SK-N-MC (cell line): Measurements from ENCODE around the gene LPCAT2.

Experiments used
- DNase-seq: peaks from one replicate; pipeline ENCODE4 v3.0.0-alpha.2; 2011; ENCODE audit warnings: low read depth, low spot score
- H3K27ac ChIP-seq: fragments of 200-600 bp; sonication (generic); 2 replicates; pipeline ENCODE4 v1.5.1; 2016; ENCODE audit warnings: mixed run types
- H3K36me3 ChIP-seq: fragments of 200-600 bp; sonication (generic); 2 replicates; pipeline ENCODE4 v1.6.1; 2017; ENCODE audit warnings: antibody characterized with exemption, low read length, mixed read lengths; ENCODE audit not compliant: insufficient read depth
- H3K4me3 ChIP-seq: fragments of 200-600 bp; sonication (generic); 2 replicates; pipeline ENCODE4 v1.5.1; 2016
- H3K9ac ChIP-seq: fragments of 200-600 bp; sonication (generic); 2 replicates; pipeline ENCODE4 v1.8.0; 2017; ENCODE audit warnings: mixed run types, mixed read lengths; ENCODE audit not compliant: insufficient read length
- H3K9me3 ChIP-seq: fragments of 200-600 bp; sonication (generic); 2 replicates; pipeline ENCODE4 v1.6.1; 2017; ENCODE audit warnings: low read depth, mild to moderate bottlenecking, antibody characterized with exemption, low read length, moderate library complexity, mixed read lengths
- EZH2 ChIP-seq: fragments of 200-600 bp; sonication (generic); IDR thresholded peaks from one replicate; pipeline ENCODE4 v1.6.1; 2017; ENCODE audit warnings: antibody characterized with exemption
- FOXP2 ChIP-seq: optimal IDR thresholded peaks from 2 replicates; pipeline ENCODE3; 2011; ENCODE audit warnings: mild to moderate bottlenecking, moderate library complexity; ENCODE audit not compliant: insufficient read depth; ENCODE audit errors: extremely low read length, control extremely low read depth
- POLR2AphosphoS5 ChIP-seq: IDR thresholded peaks from 2 replicates; pipeline ENCODE4 v1.6.1; 2012; ENCODE audit warnings: mild to moderate bottlenecking, low read depth, low read length, borderline replicate concordance

LPCAT2 gene

GRCh38 chr16:55530316-55530856 lies 21.5 kb downstream of the LPCAT2 start:
- Histone ChIP-seq H3K9ac (no peak overlapping the region), H3K4me3 (no peak overlapping the region), H3K27ac (no peak overlapping the region), H3K36me3 (no peaks in the 10 kb centered on the region), H3K9me3 (no peaks in the 10 kb centered on the region)
- DNase-seq = no peak
- TF ChIP-seq POLR2AphosphoS5 (no peak), FOXP2 (no peak), EZH2 (no peak)

- no peak for TF ChIP-seq EZH2
- no peak for TF ChIP-seq POLR2AphosphoS5
- no peak for TF ChIP-seq FOXP2
- H3K36me3 ChIP-seq = no peaks in the 10 kb centered on the region
- H3K4me3 ChIP-seq = no peak overlapping the region
- no peak overlapping the region for H3K9ac ChIP-seq
- H3K9me3 ChIP-seq = no peaks in the 10 kb centered on the region
- no peak for DNase-seq
- no peak overlapping the region for H3K27ac ChIP-seq
These were observed 23.4 kb downstream of the LPCAT2 start for GRCh38 chr16:55532227-55532626.

- no peak for DNase-seq
- H3K4me3 ChIP-seq = no peak overlapping the region
- H3K27ac ChIP-seq = no peak overlapping the region
- H3K9me3 ChIP-seq = no peaks in the 10 kb centered on the region
- H3K36me3 ChIP-seq = no peaks in the 10 kb centered on the region
- TF ChIP-seq POLR2AphosphoS5 (no peak), EZH2 (no peak), FOXP2 (no peak)
- H3K9ac ChIP-seq = no peak overlapping the region
These were observed 25.9 kb downstream of the LPCAT2 start for GRCh38 chr16:55534756-55535155.

GRCh38 chr16:55539049-55539448 lies 30.2 kb downstream of the LPCAT2 start:
- Histone ChIP-seq H3K9ac (no peak overlapping the region), H3K27ac (no peak overlapping the region), H3K36me3 (no peaks in the 10 kb centered on the region), H3K4me3 (no peak overlapping the region), H3K9me3 (no peaks in the 10 kb centered on the region)
- TF ChIP-seq FOXP2 (no peak), EZH2 (no peak), POLR2AphosphoS5 (no peak)
- DNase-seq = no peak

DNA sequence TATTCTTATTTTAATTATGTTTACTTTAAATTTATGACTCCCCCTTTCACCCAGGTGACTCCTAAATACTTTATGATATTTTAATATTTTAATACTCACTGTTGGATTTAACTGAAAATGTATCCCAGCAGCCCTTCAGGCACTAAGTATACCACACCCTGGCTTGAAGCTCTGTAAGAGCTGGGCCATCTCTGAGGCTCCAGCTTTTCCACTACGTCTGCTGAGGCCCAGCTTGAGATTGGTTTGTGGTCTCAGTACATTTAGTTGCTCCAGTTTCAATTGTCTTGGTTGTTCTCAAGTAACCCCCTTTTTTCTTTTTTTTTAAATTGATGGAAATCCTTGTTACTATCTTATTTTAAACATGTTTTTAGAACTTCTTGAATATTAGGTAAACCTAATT lies 30.6 kb downstream of the LPCAT2 start:
- H3K36me3 ChIP-seq = no peaks in the 10 kb centered on the region
- no peak for TF ChIP-seq EZH2
- no peak for TF ChIP-seq POLR2AphosphoS5
- no peak for TF ChIP-seq FOXP2
- no peak overlapping the region for H3K27ac ChIP-seq
- no peak for DNase-seq
- no peak overlapping the region for H3K4me3 ChIP-seq
- H3K9me3 ChIP-seq = no peaks in the 10 kb centered on the region
- no peak overlapping the region for H3K9ac ChIP-seq

GRCh38 chr16:55540221-55540620 lies 31.3 kb downstream of the LPCAT2 start:
- DNase-seq = no peak
- TF ChIP-seq FOXP2 = no peak
- no peak for TF ChIP-seq POLR2AphosphoS5
- no peak for TF ChIP-seq EZH2
- H3K27ac ChIP-seq = no peak overlapping the region
- no peaks in the 10 kb centered on the region for H3K9me3 ChIP-seq
- H3K4me3 ChIP-seq = no peak overlapping the region
- H3K9ac ChIP-seq = no peak overlapping the region
- no peaks in the 10 kb centered on the region for H3K36me3 ChIP-seq

- no peak for TF ChIP-seq POLR2AphosphoS5
- TF ChIP-seq EZH2 = no peak
- TF ChIP-seq FOXP2 = no peak
- Histone ChIP-seq H3K4me3 (no peak overlapping the region), H3K9me3 (no peaks in the 10 kb centered on the region), H3K36me3 (no peaks in the 10 kb centered on the region), H3K27ac (no peak overlapping the region), H3K9ac (no peak overlapping the region)
- no peak for DNase-seq
These were observed 33.7 kb downstream of the LPCAT2 start for GRCh38 chr16:55542459-55543082.

DNA sequence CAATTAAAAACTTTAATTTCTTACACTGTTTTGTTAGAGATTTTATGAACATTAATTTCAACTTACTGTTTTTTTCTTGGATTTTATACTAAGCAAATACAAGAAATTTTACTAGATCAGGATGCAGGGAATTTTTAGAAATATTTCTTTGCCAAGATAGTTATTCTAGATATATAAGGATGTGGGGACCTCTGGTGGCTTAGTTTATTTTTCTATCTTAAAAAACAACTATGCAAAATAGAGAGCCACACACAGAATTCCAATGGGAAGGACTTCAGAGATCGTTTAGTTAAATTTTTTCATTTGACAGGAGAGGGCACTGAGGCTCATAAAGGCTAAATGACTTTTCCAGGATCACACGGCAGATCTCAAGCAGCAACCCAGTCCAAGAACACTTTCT lies 34.6 kb downstream of the LPCAT2 start:
- Histone ChIP-seq H3K27ac (no peak overlapping the region), H3K9me3 (no peaks in the 10 kb centered on the region), H3K9ac (no peak overlapping the region), H3K4me3 (no peak overlapping the region), H3K36me3 (no peaks in the 10 kb centered on the region)
- TF ChIP-seq FOXP2 (no peak), POLR2AphosphoS5 (no peak), EZH2 (no peak)
- no peak for DNase-seq

DNA sequence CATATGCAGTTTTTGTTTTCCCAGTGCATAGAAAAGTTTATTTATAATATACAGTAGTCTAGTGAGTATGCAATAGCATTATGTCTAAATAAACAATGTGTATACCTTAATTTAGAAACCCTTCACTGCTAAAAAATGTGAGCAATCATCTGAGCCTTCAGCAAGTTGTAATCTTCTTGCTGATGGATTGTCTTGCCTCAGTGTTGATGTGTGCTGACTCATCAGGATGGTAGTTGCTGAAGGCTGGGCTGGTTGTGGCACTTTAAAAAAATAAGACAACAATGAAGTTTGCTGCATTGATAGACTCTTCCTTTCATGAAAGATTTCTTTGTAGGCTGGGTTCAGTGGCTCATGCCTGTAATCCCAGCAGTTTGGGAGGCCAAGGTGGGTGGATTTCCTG lies 43.7 kb downstream of the LPCAT2 start:
- TF ChIP-seq POLR2AphosphoS5 (no peak), FOXP2 (no peak), EZH2 (no peak)
- H3K4me3 ChIP-seq = no peak overlapping the region
- no peak overlapping the region for H3K27ac ChIP-seq
- no peaks in the 10 kb centered on the region for H3K36me3 ChIP-seq
- no peaks in the 10 kb centered on the region for H3K9me3 ChIP-seq
- no peak for DNase-seq
- H3K9ac ChIP-seq = no peak overlapping the region
